Mucosa of descending colon (tissue), 3 donors: ENCODE measurements around the gene PLEKHG3. TPM values are rescaled to one million over a fixed set of nuclear protein-coding genes. Genes with fewer than 3 reads are reported as not detected.
A peak's percentile ranks its signal among the peaks of the same experiment; 100 is the strongest.

ENCODE experiments used
- ATAC-seq: fragments of 200-7000 bp; cut with Tn5 transposase; one replicate; pipeline ENCODE4 v1.9.1; 2020; ENCODE audit warnings: mild to moderate bottlenecking, moderate library complexity
- DNase-seq, 3 donors: peaks; one replicate each; pipeline ENCODE4 v3.0.0-alpha.2; 2020
- H3K36me3 ChIP-seq: fragments of 200-600 bp; one replicate; pipeline ENCODE4 v1.8.0; 2021; ENCODE audit warnings: low read depth, mild to moderate bottlenecking
- H3K4me1 ChIP-seq: fragments of 200-600 bp; one replicate; pipeline ENCODE4 v1.8.0; 2021; ENCODE audit warnings: low read depth, mild to moderate bottlenecking
- H3K4me3 ChIP-seq: fragments of 200-600 bp; one replicate; pipeline ENCODE4 v1.8.0; 2021; ENCODE audit warnings: mild to moderate bottlenecking
- H3K9me3 ChIP-seq: fragments of 200-600 bp; one replicate; pipeline ENCODE4 v1.8.0; 2021; ENCODE audit warnings: mild to moderate bottlenecking
- intact Hi-C, 2 donors: fragments of 100-400 bp; cut with DNase I in 1 of 2; cut with micrococcal nuclease in 1 of 2; formaldehyde crosslinking; loops; one replicate each; pipeline versions ENCODE4 v1.11.0 to v1.11.1; 2022; cut with DNase I, micrococcal nuclease
- total RNA-seq, 3 donors: library from RNA; stranded (reverse); fragmentation: NEBNext Ultra II Directional in 2 of 3; extraction: Animal tissue kit (Norgen Biotek cat#: 25700) in 2 of 3; gene quantifications; one replicate each; pipeline versions ENCODE4 v1.2.1 to v1.2.4, GENCODE V29; 2021 to 2023
- TF ChIP-seq, protein P1 (sequence below): fragments of 200-600 bp; IDR thresholded peaks from one replicate; pipeline ENCODE4 v1.8.0; 2022; ENCODE audit warnings: antibody characterized with exemption, mild to moderate bottlenecking
- donor health status: DM: no; HTN: no; CAD: no; lungs with moderate emphysema.
- donor health status: DM: no; HTN: no; CAD: no.
- donor health status: DM: no; HTN: yes; CAD: no.

Gene PLEKHG3
- total RNA-seq, 3 donors from 2014 or later = 72.0 to 96.6 (median 91.4) TPM

DNA sequence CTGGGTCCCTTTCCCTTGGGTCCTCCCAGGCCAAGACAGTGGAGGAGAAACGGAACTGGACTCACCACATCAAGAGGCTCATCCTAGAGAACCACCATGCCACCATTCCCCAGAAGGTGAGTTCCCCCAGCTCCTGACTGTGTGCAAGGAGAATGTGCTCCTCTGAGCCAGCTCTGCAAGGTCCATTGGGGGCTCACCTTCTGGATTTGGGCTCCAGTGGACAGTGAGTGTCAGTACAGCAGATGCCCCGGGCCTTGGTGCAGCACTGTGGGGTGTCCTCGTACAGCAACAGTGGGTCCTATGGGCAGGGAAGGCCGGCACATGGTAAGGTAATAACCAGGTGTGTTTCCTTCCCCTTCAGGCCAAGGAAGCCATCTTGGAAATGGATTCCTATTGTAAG, 27.8 kb downstream of the PLEKHG3 start:
- no peaks in the 10 kb centered on the region for H3K9me3 ChIP-seq
- H3K4me3 ChIP-seq = no peak overlapping the region
- intact Hi-C loops = no loop called here
- DNase-seq (no peak), ATAC-seq (no peak)
- TF ChIP-seq, protein P1, sequence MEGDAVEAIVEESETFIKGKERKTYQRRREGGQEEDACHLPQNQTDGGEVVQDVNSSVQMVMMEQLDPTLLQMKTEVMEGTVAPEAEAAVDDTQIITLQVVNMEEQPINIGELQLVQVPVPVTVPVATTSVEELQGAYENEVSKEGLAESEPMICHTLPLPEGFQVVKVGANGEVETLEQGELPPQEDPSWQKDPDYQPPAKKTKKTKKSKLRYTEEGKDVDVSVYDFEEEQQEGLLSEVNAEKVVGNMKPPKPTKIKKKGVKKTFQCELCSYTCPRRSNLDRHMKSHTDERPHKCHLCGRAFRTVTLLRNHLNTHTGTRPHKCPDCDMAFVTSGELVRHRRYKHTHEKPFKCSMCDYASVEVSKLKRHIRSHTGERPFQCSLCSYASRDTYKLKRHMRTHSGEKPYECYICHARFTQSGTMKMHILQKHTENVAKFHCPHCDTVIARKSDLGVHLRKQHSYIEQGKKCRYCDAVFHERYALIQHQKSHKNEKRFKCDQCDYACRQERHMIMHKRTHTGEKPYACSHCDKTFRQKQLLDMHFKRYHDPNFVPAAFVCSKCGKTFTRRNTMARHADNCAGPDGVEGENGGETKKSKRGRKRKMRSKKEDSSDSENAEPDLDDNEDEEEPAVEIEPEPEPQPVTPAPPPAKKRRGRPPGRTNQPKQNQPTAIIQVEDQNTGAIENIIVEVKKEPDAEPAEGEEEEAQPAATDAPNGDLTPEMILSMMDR = no peak
- H3K36me3 ChIP-seq = no peaks in the 10 kb centered on the region
- peaks cover 25% of the 10 kb centered on the region for H3K4me1 ChIP-seq

DNA sequence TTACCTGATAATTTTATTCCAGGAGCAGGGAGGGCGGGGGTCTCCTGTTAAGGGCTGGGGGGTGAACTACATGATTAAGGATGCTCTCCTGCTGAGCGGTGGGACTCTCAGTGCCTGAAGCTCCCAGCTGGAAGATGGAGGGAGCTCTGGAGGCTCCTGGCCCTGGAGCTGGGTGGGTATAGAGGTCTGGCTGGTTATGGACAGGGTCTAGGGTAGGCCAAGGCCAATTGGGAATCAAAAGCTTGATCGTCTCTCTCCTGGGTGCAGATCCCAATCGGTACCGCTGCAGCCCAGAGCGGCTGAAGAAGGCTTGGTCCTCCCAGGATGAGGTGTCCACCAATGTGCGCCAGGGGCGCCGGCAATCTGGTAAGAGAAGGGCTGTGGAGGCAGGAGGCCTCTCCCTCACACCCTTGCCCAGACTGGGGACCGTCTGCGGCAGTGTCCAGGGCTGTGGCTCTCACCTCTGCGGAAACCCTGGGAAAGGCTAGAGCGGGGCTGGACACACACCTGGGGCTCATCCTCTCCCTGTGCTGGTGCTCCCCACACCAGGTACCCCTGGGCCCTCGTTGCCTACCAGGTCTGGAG, 28.4 kb downstream of the PLEKHG3 start:
- H3K9me3 ChIP-seq = no peaks in the 10 kb centered on the region
- intact Hi-C loops = no loop called here
- no peak overlapping the region for H3K4me3 ChIP-seq
- peaks cover 26% of the 10 kb centered on the region for H3K4me1 ChIP-seq
- TF ChIP-seq, protein P1 = no peak
- no peaks in the 10 kb centered on the region for H3K36me3 ChIP-seq
- ATAC-seq (no peak), DNase-seq (peak in 1 of 3 donors; percentile 19)

DNA sequence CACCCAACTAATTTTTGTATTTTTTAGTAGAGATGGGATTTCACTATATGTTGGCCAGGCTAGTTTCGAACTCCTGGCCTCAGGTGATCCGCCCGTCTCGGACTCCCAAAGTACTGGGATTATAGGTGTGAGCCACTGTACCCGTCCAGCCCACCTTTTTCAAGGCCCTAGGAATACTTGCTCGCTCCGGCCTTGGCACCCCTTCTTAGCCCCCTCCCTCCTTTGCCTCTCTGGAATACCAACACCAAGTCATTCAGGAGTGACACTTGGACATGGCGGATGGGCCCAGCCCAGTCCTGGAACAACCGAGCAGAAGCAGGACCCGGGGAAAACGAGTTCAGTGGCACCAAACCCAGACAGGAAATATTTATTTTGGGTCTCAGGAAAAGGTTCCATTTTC, 29.1 kb downstream of the PLEKHG3 start:
- intact Hi-C loops = no loop called here
- H3K9me3 ChIP-seq = no peaks in the 10 kb centered on the region
- no peak overlapping the region for H3K4me3 ChIP-seq
- TF ChIP-seq, protein P1 = no peak
- no peaks in the 10 kb centered on the region for H3K36me3 ChIP-seq
- DNase-seq = peak in 1 of 3 donors; percentile 31
- H3K4me1 ChIP-seq = peaks cover 26% of the 10 kb centered on the region
- ATAC-seq = no peak

DNA sequence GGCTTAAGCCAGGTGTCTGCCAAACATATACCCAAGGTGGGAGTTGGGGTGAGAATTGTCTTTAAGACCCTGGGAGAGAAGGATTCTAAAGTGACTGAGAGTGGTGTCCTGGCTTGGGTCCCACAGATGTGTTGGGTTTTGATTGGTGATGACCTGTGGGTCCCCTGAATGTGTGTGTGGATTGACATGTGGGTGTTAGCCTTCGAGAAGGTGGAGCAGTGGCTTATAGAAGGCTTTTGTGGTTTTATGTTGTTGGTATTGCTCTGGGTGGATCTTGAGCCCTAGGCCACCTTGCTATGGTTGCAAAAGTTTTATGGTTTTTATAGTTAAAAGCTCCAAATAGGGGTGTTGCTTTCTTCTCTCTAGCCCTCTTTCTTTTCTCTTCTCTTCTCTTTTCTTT, 29.7 kb downstream of the PLEKHG3 start:
- DNase-seq = peak in 1 of 3 donors; percentile 17
- ATAC-seq = no peak
- TF ChIP-seq, protein P1 = no peak
- H3K4me1 ChIP-seq = peaks cover 26% of the 10 kb centered on the region
- intact Hi-C loops = no loop called here
- peaks cover 2% of the 10 kb centered on the region for H3K36me3 ChIP-seq
- H3K9me3 ChIP-seq = no peaks in the 10 kb centered on the region
- H3K4me3 ChIP-seq = no peak overlapping the region

DNA sequence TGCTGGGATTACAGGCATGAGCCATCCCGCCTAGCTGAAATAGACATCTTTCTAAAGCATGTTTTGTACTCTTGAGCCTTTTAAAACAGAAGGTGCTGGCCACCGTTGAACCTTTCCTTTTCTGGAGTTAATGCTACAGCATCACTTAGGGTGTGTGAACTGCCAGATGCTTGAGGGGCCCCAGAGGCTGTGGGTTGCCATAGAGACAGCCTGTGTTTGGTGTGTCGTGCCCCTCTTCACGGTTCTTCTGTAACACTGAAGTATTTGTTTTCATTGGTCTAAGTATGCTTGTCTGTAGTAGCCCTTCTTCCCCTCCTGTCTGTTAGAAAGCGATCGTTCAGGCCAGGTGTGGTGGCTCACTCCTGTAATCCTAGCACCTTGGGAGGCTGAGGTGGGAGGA, 30.8 kb downstream of the PLEKHG3 start:
- Histone ChIP-seq H3K4me1 (peaks cover 26% of the 10 kb centered on the region), H3K9me3 (no peaks in the 10 kb centered on the region), H3K36me3 (peaks cover 6% of the 10 kb centered on the region), H3K4me3 (no peak overlapping the region)
- DNase-seq (peak in 2 of 3 donors; percentile 15 to 17), ATAC-seq (no peak)
- intact Hi-C loops = no loop called here
- TF ChIP-seq, protein P1 = no peak
